ENCODE results near the gene CPNE8.

CPNE8 gene

DNA sequence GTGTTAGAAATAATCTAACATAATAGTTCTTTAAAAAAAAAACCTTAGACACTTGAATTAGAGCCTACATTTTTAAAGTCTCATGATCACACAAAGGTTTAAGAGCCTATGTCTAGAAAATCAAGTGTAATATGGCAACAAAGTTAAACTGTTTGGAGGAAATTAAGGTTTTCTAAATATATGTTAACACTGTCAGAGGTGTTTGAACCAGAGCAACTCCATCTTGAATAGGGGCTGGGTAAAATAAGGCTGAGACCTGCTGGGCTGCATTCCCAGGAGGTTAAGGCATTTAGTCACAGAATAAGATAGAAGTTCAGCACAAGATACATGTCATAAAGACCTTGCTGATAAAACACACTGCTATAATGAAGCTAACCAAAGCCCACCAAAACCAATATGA is 12.4 kb downstream of the CPNE8 start:
- no peak for DNase-seq

DNA sequence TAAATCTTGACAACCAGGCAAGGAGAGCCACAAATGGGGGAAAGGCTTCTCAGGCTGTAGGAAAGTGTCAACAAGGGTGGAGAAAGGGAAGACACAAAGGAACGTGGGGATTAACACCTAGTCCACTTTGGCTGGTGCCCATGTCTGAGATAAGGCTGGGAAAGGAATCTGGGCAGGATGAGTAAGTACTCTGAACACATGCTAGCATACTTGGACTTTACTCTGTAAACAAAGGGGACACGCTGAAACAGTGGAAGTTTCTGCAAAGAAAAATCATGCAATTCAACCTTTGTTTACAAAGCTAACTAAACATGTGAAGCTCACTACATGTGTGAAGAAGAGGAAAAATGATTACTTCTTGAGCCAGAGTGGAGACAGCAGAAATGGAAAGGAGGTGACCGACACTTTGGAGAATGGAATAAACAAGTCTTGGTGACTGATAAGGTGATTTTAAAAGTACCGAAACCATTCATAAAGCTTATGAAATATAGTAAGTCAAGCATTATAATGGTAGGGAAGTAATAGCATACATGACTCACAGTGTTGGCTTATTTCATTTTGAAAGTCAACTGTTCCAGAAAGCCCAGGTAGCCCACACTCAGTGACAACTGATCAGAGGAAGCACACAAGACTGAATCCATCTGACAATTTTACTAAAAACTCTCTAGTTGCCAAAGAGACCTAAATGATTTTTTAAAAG is 13.2 kb downstream of the CPNE8 start:
- DNase-seq, result no peak

- no peak for DNase-seq
Measured at GRCh38 chr12:38890102-38890855, 15.1 kb downstream of the CPNE8 start.

DNA sequence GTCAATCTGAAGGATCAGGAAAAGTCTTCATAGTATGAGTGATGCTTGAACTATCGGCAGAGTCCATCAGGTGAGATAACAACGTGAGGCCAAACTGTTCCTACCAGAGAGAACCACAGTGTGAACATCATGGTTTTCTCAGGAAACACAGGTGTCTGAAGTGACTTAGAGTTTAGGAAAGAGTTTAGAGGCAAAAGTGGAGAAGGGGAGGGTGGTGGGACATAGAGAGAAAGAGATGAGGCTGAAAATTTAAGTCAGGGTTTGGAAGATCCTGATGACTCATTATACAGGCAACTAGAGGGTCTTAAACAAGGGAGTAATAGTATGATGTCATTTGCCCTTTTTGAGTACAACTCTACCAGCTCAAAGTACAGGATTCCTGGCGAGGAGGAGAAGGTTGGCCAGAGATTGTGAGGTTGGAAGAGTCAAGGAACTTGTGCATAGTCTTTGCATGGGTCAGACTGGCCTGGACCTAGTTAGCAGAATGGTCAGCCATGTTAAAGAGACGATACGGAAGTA is 16.0 kb downstream of the CPNE8 start:
- no peak for DNase-seq

GRCh38 chr12:38887770-38888169 is 17.6 kb downstream of the CPNE8 start:
- no peak for DNase-seq

GRCh38 chr12:38886931-38887330 is 18.5 kb downstream of the CPNE8 start:
- DNase-seq, result no peak

DNA sequence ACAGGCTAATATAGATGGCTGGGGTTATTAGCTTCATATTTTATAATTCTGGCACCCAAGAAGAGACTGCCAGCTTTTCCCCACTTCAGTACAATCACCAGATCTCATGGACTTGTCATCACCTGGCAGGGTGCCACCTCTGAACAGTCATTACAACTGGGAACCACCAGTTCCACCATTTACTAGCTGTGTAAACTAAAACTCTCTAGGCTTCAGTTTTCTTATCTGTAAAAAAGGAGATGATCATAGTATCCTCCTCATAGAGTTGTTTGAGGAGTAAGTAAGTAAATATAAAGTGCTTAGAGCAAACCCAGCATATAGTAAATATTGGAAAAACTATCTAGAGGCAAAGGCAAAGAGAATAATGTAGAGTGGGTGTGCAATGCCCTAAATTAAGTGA is 19.3 kb downstream of the CPNE8 start:
- DNase-seq, result no peak

GRCh38 chr12:38884666-38885065 is 20.7 kb downstream of the CPNE8 start:
- DNase-seq, result no peak

GRCh38 chr12:38883629-38884134 is 21.7 kb downstream of the CPNE8 start:
- no peak for DNase-seq

- no peak for DNase-seq
Measured at GRCh38 chr12:38880288-38880687, 25.1 kb downstream of the CPNE8 start.

GRCh38 chr12:38878986-38879385 is 26.4 kb downstream of the CPNE8 start:
- no peak for DNase-seq

DNA sequence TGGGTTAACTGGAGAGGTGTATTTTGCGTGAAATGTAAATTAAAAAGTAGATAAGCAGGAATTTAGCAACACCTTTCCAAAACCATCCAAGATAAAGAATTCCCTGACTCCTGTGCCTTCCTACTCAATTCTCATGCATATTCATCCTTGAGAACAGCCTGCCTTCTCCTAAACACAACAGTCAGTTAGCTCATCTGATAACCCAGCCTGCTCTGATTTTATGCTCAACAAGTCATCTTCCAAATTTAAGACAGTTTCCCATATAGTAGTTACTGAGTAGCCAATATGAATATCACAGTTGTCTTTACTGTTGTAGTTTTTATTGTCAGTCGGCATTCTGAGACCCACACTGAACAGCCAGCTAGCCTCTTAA is 27.1 kb downstream of the CPNE8 start:
- DNase-seq, result no peak

- no peak for DNase-seq
Measured at GRCh38 chr12:38875586-38876228, 29.7 kb downstream of the CPNE8 start.

- no peak for DNase-seq
Measured at GRCh38 chr12:38872561-38872960, 32.8 kb downstream of the CPNE8 start.

- no peak for DNase-seq
Measured at GRCh38 chr12:38872156-38872555, 33.2 kb downstream of the CPNE8 start.

- DNase-seq, result no peak
Measured at GRCh38 chr12:38869036-38869435, 36.4 kb downstream of the CPNE8 start.

DNA sequence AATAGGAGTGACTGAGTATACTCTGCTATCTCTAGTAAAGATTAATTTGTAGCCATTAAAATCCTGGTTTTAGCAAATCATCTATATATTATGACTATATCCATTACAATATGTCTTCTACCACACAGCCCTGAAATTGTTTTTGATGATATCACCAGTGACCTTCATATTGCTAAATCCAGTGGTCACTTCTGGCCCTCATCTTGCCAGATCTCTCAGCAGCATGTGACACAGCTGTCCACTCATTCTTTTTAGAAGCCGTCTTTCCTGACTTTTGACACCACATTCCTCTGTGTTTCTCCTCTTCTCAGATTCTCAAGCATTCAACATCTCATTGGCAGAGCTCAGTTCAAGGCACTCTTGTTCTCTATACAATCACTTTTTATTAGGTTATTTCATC is 54.9 kb downstream of the CPNE8 start:
- DNase-seq, result no peak

DNA sequence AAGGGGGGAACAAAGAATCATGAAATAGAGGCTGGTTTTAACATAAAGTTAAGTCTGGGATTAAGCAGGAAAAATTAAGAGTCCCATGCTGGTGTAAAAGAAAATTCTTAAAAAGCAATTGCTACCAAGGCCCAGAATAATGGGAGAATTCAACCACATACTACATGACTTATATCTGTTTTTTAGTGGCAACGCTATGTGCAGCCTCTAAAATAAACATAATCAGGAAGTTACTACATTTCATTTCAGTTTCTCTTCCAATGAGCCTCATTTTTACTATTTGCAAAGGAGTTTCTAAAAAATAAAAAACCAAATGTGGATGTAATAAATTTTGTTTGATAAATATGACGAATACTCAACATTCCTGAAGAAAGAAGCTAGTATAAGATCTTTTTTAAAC is 58.1 kb downstream of the CPNE8 start:
- no peak for DNase-seq

- DNase-seq, result no peak
Measured at GRCh38 chr12:38844267-38844666, 61.1 kb downstream of the CPNE8 start.

- DNase-seq, result no peak
Measured at GRCh38 chr12:38838056-38838850, 67.1 kb downstream of the CPNE8 start.

- DNase-seq, result no peak
Measured at GRCh38 chr12:38831715-38832114, 73.7 kb downstream of the CPNE8 start.

DNA sequence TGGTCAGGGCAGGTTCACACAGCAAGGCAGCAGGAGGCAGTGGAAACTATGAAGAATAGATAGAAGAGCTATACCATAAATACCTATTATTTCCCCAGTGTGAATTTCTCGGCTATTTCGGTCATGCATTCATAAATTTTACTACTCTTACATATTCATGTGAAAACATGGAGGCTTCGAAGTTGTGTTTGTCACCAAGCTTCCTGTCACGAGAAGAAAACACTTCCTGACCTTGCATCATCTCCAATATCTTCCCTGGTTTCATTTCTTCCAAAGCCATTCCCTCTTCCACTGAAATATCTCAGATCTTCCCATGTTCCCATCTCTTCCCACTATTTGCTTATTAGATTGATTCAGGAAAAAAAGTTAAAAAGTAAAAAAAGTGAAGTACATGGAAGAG is 80.4 kb downstream of the CPNE8 start:
- DNase-seq, result no peak

- no peak for DNase-seq
Measured at GRCh38 chr12:38823738-38824137, 81.7 kb downstream of the CPNE8 start.

Measured in femur (tissue), 1 donor.